Stimulated activated CD8-positive, alpha-beta memory T cell treated with anti-CD3 and anti-CD28 coated beads, Interleukin-4, amount 100 ng/mL, for 48 hours (primary cell): Measurements from ENCODE around the gene RNU6-9.
A peak's percentile ranks its signal among the peaks of the same experiment; 100 is the strongest.
"Not testable (repeated sequence)": the region's sequence is repeated elsewhere in the genome, so short reads cannot be mapped to it uniquely, and the experiment has no call there.

Source experiments
- DNase-seq: peaks from one replicate; pipeline ENCODE4 v3.0.0-alpha.2; 2020

RNU6-9 gene

GRCh38 chr19:878751-879561 lies 14.3 kb upstream of the RNU6-9 start:
- not testable (repeated sequence) for DNase-seq

- no peak for DNase-seq
These were observed 13.4 kb upstream of the RNU6-9 start for GRCh38 chr19:879711-880438.

- no peak for DNase-seq
These were observed 11.8 kb upstream of the RNU6-9 start for GRCh38 chr19:881385-882071.

- no peak for DNase-seq
These were observed 10.3 kb upstream of the RNU6-9 start for GRCh38 chr19:882871-883497.

- no peak for DNase-seq
These were observed 9.5 kb upstream of the RNU6-9 start for GRCh38 chr19:883661-884211.

GRCh38 chr19:884420-885211 lies 8.7 kb upstream of the RNU6-9 start:
- no peak for DNase-seq

GRCh38 chr19:885536-886224 lies 7.6 kb upstream of the RNU6-9 start:
- no peak for DNase-seq

- no peak for DNase-seq
These were observed 6.2 kb upstream of the RNU6-9 start for GRCh38 chr19:887072-887471.

GRCh38 chr19:887599-887998 lies 5.7 kb upstream of the RNU6-9 start:
- DNase-seq = no peak

GRCh38 chr19:888581-889385 lies 4.5 kb upstream of the RNU6-9 start:
- peak; percentile 73 for DNase-seq

GRCh38 chr19:889662-890295 lies 3.5 kb upstream of the RNU6-9 start:
- no peak for DNase-seq

GRCh38 chr19:890831-891230 lies 2.5 kb upstream of the RNU6-9 start:
- no peak for DNase-seq

- DNase-seq = not testable (repeated sequence)
These were observed 1.7 kb upstream of the RNU6-9 start for GRCh38 chr19:891421-892200.

GRCh38 chr19:892243-892893 lies 916 bp upstream of the RNU6-9 start:
- DNase-seq = peak; percentile 64

- no peak for DNase-seq
These were observed 3.1 kb downstream of the RNU6-9 start for GRCh38 chr19:896434-896833.

- DNase-seq = no peak
These were observed 3.7 kb downstream of the RNU6-9 start for GRCh38 chr19:896999-897398.

GRCh38 chr19:897442-898039 lies 4.3 kb downstream of the RNU6-9 start:
- DNase-seq = no peak

GRCh38 chr19:898663-899062 lies 5.4 kb downstream of the RNU6-9 start:
- DNase-seq = no peak
